NCI-H524 (cell line): Measurements from ENCODE around the gene ZBTB16.

Experiments used
- DNase-seq, 2 experiments: peaks; one replicate each; lab custom pipeline; 2025; lab: John Stamatoyannopoulos, UW

The ZBTB16 gene

GRCh38 chr11:114106986-114107385 lies 47.5 kb downstream of the ZBTB16 start:
- DNase-seq = no peak

GRCh38 chr11:114108501-114109205 lies 49.1 kb downstream of the ZBTB16 start:
- no peak for DNase-seq

- no peak for DNase-seq
These were observed 49.9 kb downstream of the ZBTB16 start for GRCh38 chr11:114109206-114110090.

- no peak for DNase-seq
These were observed 50.6 kb downstream of the ZBTB16 start for GRCh38 chr11:114110123-114110522.

GRCh38 chr11:114110952-114111947 lies 51.7 kb downstream of the ZBTB16 start:
- DNase-seq = no peak

GRCh38 chr11:114115451-114115928 lies 56.0 kb downstream of the ZBTB16 start:
- no peak for DNase-seq

GRCh38 chr11:114116357-114116756 lies 56.8 kb downstream of the ZBTB16 start:
- DNase-seq = no peak

- no peak for DNase-seq
These were observed 57.3 kb downstream of the ZBTB16 start for GRCh38 chr11:114116800-114117199.

- no peak for DNase-seq
These were observed 61.1 kb downstream of the ZBTB16 start for GRCh38 chr11:114120606-114121005.

GRCh38 chr11:114121138-114121537 lies 61.6 kb downstream of the ZBTB16 start:
- no peak for DNase-seq

- DNase-seq = no peak
These were observed 62.4 kb downstream of the ZBTB16 start for GRCh38 chr11:114121804-114122504.

- DNase-seq = no peak
These were observed 63.2 kb downstream of the ZBTB16 start for GRCh38 chr11:114122686-114123085.

- no peak for DNase-seq
These were observed 64.3 kb downstream of the ZBTB16 start for GRCh38 chr11:114123692-114124330.

GRCh38 chr11:114124601-114125144 lies 65.2 kb downstream of the ZBTB16 start:
- peak in 1 of 2 experiments; percentile 20 for DNase-seq

- no peak for DNase-seq
These were observed 66.0 kb downstream of the ZBTB16 start for GRCh38 chr11:114125531-114125930.

- DNase-seq = no peak
These were observed 66.4 kb downstream of the ZBTB16 start for GRCh38 chr11:114125959-114126358.

- peak in 1 of 2 experiments; percentile 14 for DNase-seq
These were observed 68.9 kb downstream of the ZBTB16 start for GRCh38 chr11:114128399-114128798.

- no peak for DNase-seq
These were observed 69.6 kb downstream of the ZBTB16 start for GRCh38 chr11:114129142-114129541.

- no peak for DNase-seq
These were observed 70.2 kb downstream of the ZBTB16 start for GRCh38 chr11:114129699-114130098.

- no peak for DNase-seq
These were observed 70.6 kb downstream of the ZBTB16 start for GRCh38 chr11:114130115-114130576.
